ENCODE measurements around the gene C5orf63. TPM values are rescaled to one million over a fixed set of nuclear protein-coding genes. Genes with fewer than 3 reads are reported as not detected.

The C5orf63 gene
- total and polyA plus RNA-seq, 2 donors (not counting 3 experiments of a cell fraction or from before 2014, with no cell fraction given) = 1.4 to 5.3 TPM

DNA sequence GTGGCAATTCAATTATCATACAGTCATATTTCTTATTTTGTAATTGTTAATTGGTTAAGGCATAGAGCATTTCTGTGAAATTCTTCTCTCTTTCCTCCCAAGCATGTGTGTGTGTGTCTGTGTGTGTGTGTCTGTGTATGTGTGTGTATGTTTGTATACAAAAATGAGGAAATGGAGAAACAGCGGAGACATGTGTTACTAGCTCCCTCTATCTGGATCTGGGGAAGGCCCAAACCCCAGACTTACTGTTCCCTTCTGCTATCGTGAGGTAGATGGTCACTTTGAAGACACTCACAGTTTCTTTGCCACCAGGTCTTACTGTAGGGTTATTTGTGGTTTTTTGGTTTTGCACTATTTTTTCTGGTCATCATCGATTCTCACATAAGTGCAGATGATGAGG lies 11.4 kb upstream of the C5orf63 start:
- no TSS peak for BruUV-seq (replicated peaks)
- Histone ChIP-seq H3K9me3 (replicated peaks; ENCODE audit: control insufficient read depth, insufficient read depth, low read length) (no peaks in the 10 kb centered on the region), H3K4me1 (ENCODE audit: control insufficient read depth, extremely low read depth, insufficient read depth, low read length) (no peaks in the 10 kb centered on the region), H4K20me1 (replicated peaks; ENCODE audit: control insufficient read depth, extremely low read depth, insufficient read depth, low read length) (no peaks in the 10 kb centered on the region), H3K9me1 (replicated peaks; ENCODE audit: control insufficient read depth, extremely low read depth, insufficient read depth, low read length) (no peaks in the 10 kb centered on the region), H3K27me3 (ENCODE audit: control insufficient read depth in 2 of 2, insufficient read depth in 2 of 2, low read length in 2 of 2) (peaks cover 0 to 5% of the 10 kb centered on the region in 2 experiments), H3K79me2 (ENCODE audit: control insufficient read depth, insufficient read depth, low read length) (no peaks in the 10 kb centered on the region), H3K36me3 (ENCODE audit: control insufficient read depth in 2 of 2, extremely low read depth in 1 of 2, insufficient read depth in 2 of 2, low read length in 2 of 2) (no peaks in the 10 kb centered on the region), H3K4me2 (ENCODE audit: insufficient read depth, low read length) (no peak overlapping the region), H3K4me3 (replicated peaks in 1 of 3; ENCODE audit: insufficient read depth in 1 of 3, low read depth in 1 of 3, low read length in 3 of 3) (no peak overlapping the region), H3K27ac (ENCODE audit: insufficient read depth, low read depth, low read length) (no peak overlapping the region), H2AFZ (ENCODE audit: low read depth, low read length) (no peak overlapping the region), H3K9ac (replicated peaks; ENCODE audit: extremely low read depth, insufficient read depth, low read length) (no peak overlapping the region)
- DNase-seq (ENCODE audit: low read depth, low spot score) = no peak
- POLR2A ChIA-PET = no interaction called here
- intact Hi-C loops (cut with micrococcal nuclease) (no loop called here), dilution Hi-C loops (cut with MboI; ENCODE audit: extremely low pct_ligation_motif_present, low sequenced_read_pairs) (no loop called here)
- CTCF ChIA-PET = no interaction called here
- TF ChIP-seq POLR2A (IDR thresholded peaks at IDR 0.05; ENCODE audit: low read depth, low read length) (no peak), EZH2 (IDR thresholded peaks at IDR 0.05; ENCODE audit: borderline replicate concordance, low read depth, low read length, severe bottlenecking) (no peak), JUN (IDR thresholded peaks at IDR 0.05; ENCODE audit: borderline replicate concordance, insufficient read depth, insufficient read length, low read depth) (no peak), GATA2 (IDR thresholded peaks at IDR 0.05; ENCODE audit: insufficient read depth, insufficient read length, low read depth, low read length) (no peak), POLR2AphosphoS5 (IDR thresholded peaks at IDR 0.05; ENCODE audit: insufficient read depth, low read depth, low read length) (no peak), CTCF (IDR thresholded peaks at IDR 0.05; ENCODE audit: extremely low read depth in 1 of 2, insufficient read depth in 1 of 2, low read depth in 1 of 2, low read length in 2 of 2) (no peak), FOS (IDR thresholded peaks at IDR 0.05; ENCODE audit: borderline replicate concordance, insufficient read depth, low read length) (no peak), MYC (IDR thresholded peaks at IDR 0.05; ENCODE audit: low read depth, low read length) (no peak)
- TF ChIP-seq, protein P1, sequence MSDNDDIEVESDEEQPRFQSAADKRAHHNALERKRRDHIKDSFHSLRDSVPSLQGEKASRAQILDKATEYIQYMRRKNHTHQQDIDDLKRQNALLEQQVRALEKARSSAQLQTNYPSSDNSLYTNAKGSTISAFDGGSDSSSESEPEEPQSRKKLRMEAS (IDR thresholded peaks at IDR 0.05; ENCODE audit: insufficient read depth, insufficient read length) = no peak
- no peak for FAIRE-seq
